ENCODE results near the gene GLRA3.

GLRA3 gene

DNA sequence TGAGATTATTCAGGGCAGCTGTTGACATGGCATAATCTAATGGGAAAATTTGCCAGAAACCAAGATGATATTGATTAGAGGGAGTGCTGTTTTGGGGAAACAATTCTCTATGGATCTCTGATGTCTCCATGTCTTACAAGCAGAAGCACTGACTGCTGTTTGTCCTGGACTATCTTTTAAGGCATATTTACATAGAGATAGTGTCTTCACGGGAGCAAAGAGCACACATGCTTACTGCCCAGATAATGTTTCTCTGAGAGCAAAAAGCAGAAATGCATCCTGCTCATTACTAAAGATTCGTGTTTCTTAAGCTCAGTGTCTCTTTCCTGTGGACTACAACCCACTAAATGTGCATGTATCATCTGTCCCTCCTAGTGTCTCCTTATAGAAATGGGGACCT lies 41.3 kb upstream of the GLRA3 start:
- Histone ChIP-seq H3K27ac (no peak overlapping the region), H3K36me3 (ENCODE audit: control insufficient read depth, insufficient read depth, low read length) (no peaks in the 10 kb centered on the region), H3K4me3 (ENCODE audit: low read depth, low read length) (no peak overlapping the region), H2AFZ (no peak overlapping the region), H3K4me1 (no peaks in the 10 kb centered on the region), H3K27me3 (ENCODE audit: control insufficient read depth, insufficient read depth, low read length) (no peaks in the 10 kb centered on the region), H3K4me2 (ENCODE audit: low read length) (no peak overlapping the region), H3K9me3 (ENCODE audit: control insufficient read depth, low read length) (peaks cover 4% of the 10 kb centered on the region), H3K9ac (no peak overlapping the region), H3K79me2 (no peaks in the 10 kb centered on the region)
- TF ChIP-seq, protein P1, sequence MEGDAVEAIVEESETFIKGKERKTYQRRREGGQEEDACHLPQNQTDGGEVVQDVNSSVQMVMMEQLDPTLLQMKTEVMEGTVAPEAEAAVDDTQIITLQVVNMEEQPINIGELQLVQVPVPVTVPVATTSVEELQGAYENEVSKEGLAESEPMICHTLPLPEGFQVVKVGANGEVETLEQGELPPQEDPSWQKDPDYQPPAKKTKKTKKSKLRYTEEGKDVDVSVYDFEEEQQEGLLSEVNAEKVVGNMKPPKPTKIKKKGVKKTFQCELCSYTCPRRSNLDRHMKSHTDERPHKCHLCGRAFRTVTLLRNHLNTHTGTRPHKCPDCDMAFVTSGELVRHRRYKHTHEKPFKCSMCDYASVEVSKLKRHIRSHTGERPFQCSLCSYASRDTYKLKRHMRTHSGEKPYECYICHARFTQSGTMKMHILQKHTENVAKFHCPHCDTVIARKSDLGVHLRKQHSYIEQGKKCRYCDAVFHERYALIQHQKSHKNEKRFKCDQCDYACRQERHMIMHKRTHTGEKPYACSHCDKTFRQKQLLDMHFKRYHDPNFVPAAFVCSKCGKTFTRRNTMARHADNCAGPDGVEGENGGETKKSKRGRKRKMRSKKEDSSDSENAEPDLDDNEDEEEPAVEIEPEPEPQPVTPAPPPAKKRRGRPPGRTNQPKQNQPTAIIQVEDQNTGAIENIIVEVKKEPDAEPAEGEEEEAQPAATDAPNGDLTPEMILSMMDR (IDR thresholded peaks at IDR 0.05) = no peak

DNA sequence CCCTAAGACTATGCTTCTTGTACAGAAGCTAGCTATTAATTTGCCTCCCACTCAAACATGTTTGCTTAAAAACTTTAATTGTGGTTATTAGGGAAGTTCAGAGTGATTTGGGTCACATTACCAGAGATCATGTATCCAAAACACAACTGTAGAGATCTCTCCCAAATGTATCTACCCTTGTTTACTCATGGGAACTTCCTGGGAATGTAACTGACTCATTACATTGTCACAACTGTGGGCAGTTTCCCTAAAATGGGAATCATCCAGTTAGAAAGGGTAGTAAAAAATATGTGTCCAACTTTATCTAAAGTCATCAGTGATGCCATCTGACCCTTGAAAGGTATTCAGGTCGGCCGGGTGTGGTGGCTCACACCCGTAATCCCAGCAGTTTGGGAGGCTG lies 40.3 kb upstream of the GLRA3 start:
- TF ChIP-seq, protein P1 (IDR thresholded peaks at IDR 0.05) = no peak

DNA sequence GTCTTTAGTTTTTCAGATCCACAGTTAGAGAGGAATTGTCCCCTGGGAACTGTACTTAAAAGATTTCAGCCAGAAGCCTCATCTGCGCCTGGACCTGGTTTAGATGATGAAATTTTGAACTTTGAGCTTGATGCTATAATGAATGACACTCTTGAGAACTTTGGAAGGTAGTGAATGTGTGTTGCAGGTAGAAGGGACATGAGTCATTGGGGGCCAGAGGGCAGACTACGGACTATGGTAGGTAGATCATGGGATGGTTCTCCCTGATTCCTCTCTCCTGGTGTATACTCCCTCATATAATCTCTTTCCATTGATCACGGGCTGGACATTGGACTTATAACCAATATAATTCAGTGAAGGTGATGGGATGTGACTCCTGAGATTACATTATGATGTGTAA lies 38.9 kb upstream of the GLRA3 start:
- Histone ChIP-seq H3K4me1 (no peaks in the 10 kb centered on the region), H2AFZ (no peak overlapping the region), H3K36me3 (ENCODE audit: control insufficient read depth, insufficient read depth, low read length) (no peaks in the 10 kb centered on the region), H3K9me3 (ENCODE audit: control insufficient read depth, low read length) (peaks cover 4% of the 10 kb centered on the region), H3K9ac (no peak overlapping the region), H3K79me2 (no peaks in the 10 kb centered on the region), H3K4me2 (ENCODE audit: low read length) (no peak overlapping the region), H3K27ac (no peak overlapping the region), H3K27me3 (ENCODE audit: control insufficient read depth, insufficient read depth, low read length) (no peaks in the 10 kb centered on the region), H3K4me3 (ENCODE audit: low read depth, low read length) (no peak overlapping the region)
- TF ChIP-seq, protein P1 (IDR thresholded peaks at IDR 0.05) = no peak

More for the DNA sequence above, 40.3 kb upstream of the GLRA3 start:
- H3K9ac ChIP-seq = no peak overlapping the region
- peaks cover 4% of the 10 kb centered on the region for H3K9me3 ChIP-seq (ENCODE audit: control insufficient read depth, low read length)
- no peaks in the 10 kb centered on the region for H3K36me3 ChIP-seq (ENCODE audit: control insufficient read depth, insufficient read depth, low read length)
- no peak overlapping the region for H3K27ac ChIP-seq
- no peak overlapping the region for H3K4me3 ChIP-seq (ENCODE audit: low read depth, low read length)
- no peaks in the 10 kb centered on the region for H3K4me1 ChIP-seq
- no peak overlapping the region for H3K4me2 ChIP-seq (ENCODE audit: low read length)
- no peaks in the 10 kb centered on the region for H3K27me3 ChIP-seq (ENCODE audit: control insufficient read depth, insufficient read depth, low read length)
- no peaks in the 10 kb centered on the region for H3K79me2 ChIP-seq
- H2AFZ ChIP-seq = no peak overlapping the region

DNA sequence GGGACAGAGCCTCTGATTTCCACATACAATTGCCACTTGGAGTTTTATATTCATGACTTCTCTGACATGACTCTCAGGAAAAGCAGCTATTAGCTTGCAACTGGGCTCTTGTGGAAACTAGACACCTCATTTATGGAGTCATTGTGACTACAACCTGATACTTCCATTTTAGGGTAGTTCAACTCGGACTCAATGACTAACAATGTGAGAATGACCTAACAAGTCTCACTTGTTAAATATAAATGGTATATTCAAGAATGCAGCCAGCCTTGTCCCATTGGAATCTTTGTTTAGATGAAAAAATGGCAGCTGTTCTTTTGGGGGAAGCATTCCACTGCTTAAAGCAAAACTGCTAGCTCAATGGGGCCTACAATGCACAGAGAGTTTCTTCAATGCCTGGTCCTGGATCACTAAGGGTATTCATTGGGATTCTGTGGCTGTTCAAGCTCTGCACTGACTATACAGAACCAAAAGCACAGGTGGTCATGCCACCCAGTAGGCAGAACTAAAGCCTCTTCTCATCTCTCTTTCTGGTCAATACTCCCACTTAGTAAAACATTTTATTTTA lies 36.5 kb upstream of the GLRA3 start:
- Histone ChIP-seq H3K9me3 (ENCODE audit: control insufficient read depth, low read length) (peaks cover 4% of the 10 kb centered on the region), H3K4me3 (ENCODE audit: low read depth, low read length) (no peak overlapping the region), H3K27me3 (ENCODE audit: control insufficient read depth, insufficient read depth, low read length) (no peaks in the 10 kb centered on the region), H3K9ac (no peak overlapping the region), H2AFZ (no peak overlapping the region), H3K36me3 (ENCODE audit: control insufficient read depth, insufficient read depth, low read length) (no peaks in the 10 kb centered on the region), H3K4me2 (ENCODE audit: low read length) (no peak overlapping the region), H3K27ac (no peak overlapping the region), H3K79me2 (no peaks in the 10 kb centered on the region), H3K4me1 (no peaks in the 10 kb centered on the region)
- TF ChIP-seq, protein P1 (IDR thresholded peaks at IDR 0.05) = no peak

DNA sequence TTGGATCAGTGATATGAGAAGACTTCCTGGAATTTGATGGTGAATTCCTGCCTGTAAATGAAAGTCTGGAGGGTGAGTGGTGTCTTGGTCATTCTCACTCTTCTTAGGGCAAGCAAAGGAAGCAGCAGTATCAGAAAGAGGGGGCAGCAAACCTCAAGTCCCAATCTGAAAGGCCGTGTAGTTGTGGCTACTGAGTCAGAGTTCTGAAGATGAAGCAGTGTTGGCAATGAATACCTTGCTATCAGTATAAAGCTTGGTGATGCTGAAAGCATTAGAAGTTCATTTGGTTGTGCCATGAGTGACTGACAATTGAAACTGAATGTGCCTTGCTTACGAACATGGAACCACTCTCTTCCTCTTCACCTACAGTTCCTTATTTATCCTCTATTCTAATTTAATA lies 35.0 kb upstream of the GLRA3 start:
- no peak overlapping the region for H3K27ac ChIP-seq
- H3K4me3 ChIP-seq (ENCODE audit: low read depth, low read length) = no peak overlapping the region
- H3K9me3 ChIP-seq (ENCODE audit: control insufficient read depth, low read length) = peaks cover 3% of the 10 kb centered on the region
- H3K9ac ChIP-seq = no peak overlapping the region
- TF ChIP-seq, protein P1 (IDR thresholded peaks at IDR 0.05) = no peak
- no peaks in the 10 kb centered on the region for H3K79me2 ChIP-seq
- no peak overlapping the region for H3K4me2 ChIP-seq (ENCODE audit: low read length)
- H3K36me3 ChIP-seq (ENCODE audit: control insufficient read depth, insufficient read depth, low read length) = no peaks in the 10 kb centered on the region
- no peaks in the 10 kb centered on the region for H3K27me3 ChIP-seq (ENCODE audit: control insufficient read depth, insufficient read depth, low read length)
- H2AFZ ChIP-seq = no peak overlapping the region
- H3K4me1 ChIP-seq = no peaks in the 10 kb centered on the region

Measured in parathyroid adenoma (tissue), 2 donors.